Activated effector memory CD4-positive, alpha-beta T cell treated with anti-CD3 and anti-CD28 coated beads, Interleukin-2, amount 50 U/mL, for 16 hours (primary cell): ENCODE measurements around the gene SP100.

ENCODE experiments used
- DNase-seq: peaks from one replicate; pipeline ENCODE4 v3.0.0-alpha.2; 2020

SP100 gene

GRCh38 chr2:230564805-230565779 lies 149.1 kb downstream of the SP100 start:
- DNase-seq: no peak

GRCh38 chr2:230569298-230569697 lies 153.3 kb downstream of the SP100 start:
- no peak for DNase-seq

- no peak for DNase-seq
Measured at GRCh38 chr2:230570987-230571386, 155.0 kb downstream of the SP100 start.

GRCh38 chr2:230575642-230576324 lies 159.8 kb downstream of the SP100 start:
- peak; percentile 67 for DNase-seq

- no peak for DNase-seq
Measured at GRCh38 chr2:230577114-230577513, 161.1 kb downstream of the SP100 start.

GRCh38 chr2:230578106-230578505 lies 162.1 kb downstream of the SP100 start:
- no peak for DNase-seq

GRCh38 chr2:230582851-230583283 lies 166.9 kb downstream of the SP100 start:
- DNase-seq: no peak

GRCh38 chr2:230583581-230583980 lies 167.6 kb downstream of the SP100 start:
- no peak for DNase-seq

GRCh38 chr2:230586328-230586982 lies 170.5 kb downstream of the SP100 start:
- no peak for DNase-seq

- no peak for DNase-seq
Measured at GRCh38 chr2:230589025-230589424, 173.0 kb downstream of the SP100 start.

- peak; percentile 69 for DNase-seq
Measured at GRCh38 chr2:230589497-230590015, 173.6 kb downstream of the SP100 start.

- no peak for DNase-seq
Measured at GRCh38 chr2:230590333-230590732, 174.3 kb downstream of the SP100 start.

GRCh38 chr2:230591850-230592249 lies 175.8 kb downstream of the SP100 start:
- no peak for DNase-seq

GRCh38 chr2:230592775-230593174 lies 176.8 kb downstream of the SP100 start:
- no peak for DNase-seq
